GM12801 (cell line): ENCODE data around the gene CDRT4.

ENCODE experiments used
- CTCF ChIP-seq: IDR thresholded peaks from one replicate; pipeline ENCODE4 v1.5.1; 2011; ENCODE audit warnings: control low read depth; ENCODE audit not compliant: insufficient read length; ENCODE audit errors: extremely low read depth

CDRT4 gene

GRCh38 chr17:15468126-15468525, 705 bp upstream of the CDRT4 start:
- TF ChIP-seq CTCF: no peak

- TF ChIP-seq CTCF: no peak
Observed at GRCh38 chr17:15466131-15466530, 1.3 kb downstream of the CDRT4 start.

- TF ChIP-seq CTCF: no peak
Observed at GRCh38 chr17:15465045-15465701, 2.2 kb downstream of the CDRT4 start.

GRCh38 chr17:15464231-15464985, 3.0 kb downstream of the CDRT4 start:
- no peak for TF ChIP-seq CTCF

- no peak for TF ChIP-seq CTCF
Observed at GRCh38 chr17:15462976-15463772, 4.2 kb downstream of the CDRT4 start.

GRCh38 chr17:15457723-15458094, 9.7 kb downstream of the CDRT4 start:
- TF ChIP-seq CTCF: no peak

- TF ChIP-seq CTCF: no peak
Observed at GRCh38 chr17:15456972-15457722, 10.3 kb downstream of the CDRT4 start.
